Testis (tissue), 2 donors: ENCODE measurements around the gene ATP13A4.

Experiments
- CTCF ChIP-seq, 3 experiments: fragments of 450-650 bp in 2 of 3; fragments of 200-600 bp in 1 of 3; sonication (generic) in 1 of 3; IDR thresholded peaks; one replicate each; pipeline ENCODE4 v1.5.1; 2016 to 2019; ENCODE audit warnings: antibody characterized with exemption in 3 of 3, mild to moderate bottlenecking in 2 of 3, moderate library complexity in 1 of 3
- POLR2A ChIP-seq: fragments of 450-650 bp; IDR thresholded peaks from one replicate; pipeline ENCODE4 v1.6.1; 2017; ENCODE audit warnings: antibody characterized with exemption, mild to moderate bottlenecking, moderate library complexity

GRCh38 chr3:193509103-193509965 is 45.4 kb downstream of the ATP13A4 start:
- TF ChIP-seq CTCF (IDR thresholded peaks at IDR 0.05): no peak
- no peak for TF ChIP-seq POLR2A
